HG03460 (cell line): ENCODE data around the gene CAB39L.

Experiments used
- ATAC-seq: cut with Tn5 transposase; IDR thresholded peaks from one replicate; pipeline ENCODE4 v1.9.1; 2021; ENCODE audit not compliant: unreplicated experiment

Gene CAB39L

GRCh38 chr13:49403996-49404702, 39.7 kb downstream of the CAB39L start:
- no peak for ATAC-seq

- no peak for ATAC-seq
These were observed 42.9 kb downstream of the CAB39L start for GRCh38 chr13:49400755-49401659.

- ATAC-seq, result no peak
These were observed 43.9 kb downstream of the CAB39L start for GRCh38 chr13:49399801-49400472.

- ATAC-seq, result no peak
These were observed 47.9 kb downstream of the CAB39L start for GRCh38 chr13:49395878-49396380.

- ATAC-seq, result no peak
These were observed 48.4 kb downstream of the CAB39L start for GRCh38 chr13:49395451-49395865.

- no peak for ATAC-seq
These were observed 55.7 kb downstream of the CAB39L start for GRCh38 chr13:49388091-49388635.

GRCh38 chr13:49386664-49387063, 57.2 kb downstream of the CAB39L start:
- ATAC-seq, result no peak

GRCh38 chr13:49376121-49376520, 67.7 kb downstream of the CAB39L start:
- ATAC-seq, result no peak

GRCh38 chr13:49374585-49375290, 69.1 kb downstream of the CAB39L start:
- no peak for ATAC-seq

GRCh38 chr13:49373716-49374115, 70.1 kb downstream of the CAB39L start:
- no peak for ATAC-seq

- no peak for ATAC-seq
These were observed 71.8 kb downstream of the CAB39L start for GRCh38 chr13:49371943-49372613.

GRCh38 chr13:49370371-49370770, 73.5 kb downstream of the CAB39L start:
- no peak for ATAC-seq

GRCh38 chr13:49369866-49370265, 74.0 kb downstream of the CAB39L start:
- no peak for ATAC-seq

GRCh38 chr13:49368688-49369087, 75.2 kb downstream of the CAB39L start:
- no peak for ATAC-seq

- ATAC-seq, result no peak
These were observed 76.0 kb downstream of the CAB39L start for GRCh38 chr13:49367640-49368422.

GRCh38 chr13:49366841-49367240, 77.0 kb downstream of the CAB39L start:
- no peak for ATAC-seq

- ATAC-seq, result no peak
These were observed 86.2 kb downstream of the CAB39L start for GRCh38 chr13:49357694-49358093.

GRCh38 chr13:49356223-49356622, 87.6 kb downstream of the CAB39L start:
- ATAC-seq, result no peak

GRCh38 chr13:49354719-49355118, 89.1 kb downstream of the CAB39L start:
- no peak for ATAC-seq
